ENCODE measurements around the gene KATNB1. TPM values are rescaled to one million over a fixed set of nuclear protein-coding genes. Genes with fewer than 3 reads are reported as not detected.
A peak's percentile ranks its signal among the peaks of the same experiment; 100 is the strongest.

Gene KATNB1
- total RNA-seq, 1 experiment from 2014 or later, result 30.6 TPM

DNA sequence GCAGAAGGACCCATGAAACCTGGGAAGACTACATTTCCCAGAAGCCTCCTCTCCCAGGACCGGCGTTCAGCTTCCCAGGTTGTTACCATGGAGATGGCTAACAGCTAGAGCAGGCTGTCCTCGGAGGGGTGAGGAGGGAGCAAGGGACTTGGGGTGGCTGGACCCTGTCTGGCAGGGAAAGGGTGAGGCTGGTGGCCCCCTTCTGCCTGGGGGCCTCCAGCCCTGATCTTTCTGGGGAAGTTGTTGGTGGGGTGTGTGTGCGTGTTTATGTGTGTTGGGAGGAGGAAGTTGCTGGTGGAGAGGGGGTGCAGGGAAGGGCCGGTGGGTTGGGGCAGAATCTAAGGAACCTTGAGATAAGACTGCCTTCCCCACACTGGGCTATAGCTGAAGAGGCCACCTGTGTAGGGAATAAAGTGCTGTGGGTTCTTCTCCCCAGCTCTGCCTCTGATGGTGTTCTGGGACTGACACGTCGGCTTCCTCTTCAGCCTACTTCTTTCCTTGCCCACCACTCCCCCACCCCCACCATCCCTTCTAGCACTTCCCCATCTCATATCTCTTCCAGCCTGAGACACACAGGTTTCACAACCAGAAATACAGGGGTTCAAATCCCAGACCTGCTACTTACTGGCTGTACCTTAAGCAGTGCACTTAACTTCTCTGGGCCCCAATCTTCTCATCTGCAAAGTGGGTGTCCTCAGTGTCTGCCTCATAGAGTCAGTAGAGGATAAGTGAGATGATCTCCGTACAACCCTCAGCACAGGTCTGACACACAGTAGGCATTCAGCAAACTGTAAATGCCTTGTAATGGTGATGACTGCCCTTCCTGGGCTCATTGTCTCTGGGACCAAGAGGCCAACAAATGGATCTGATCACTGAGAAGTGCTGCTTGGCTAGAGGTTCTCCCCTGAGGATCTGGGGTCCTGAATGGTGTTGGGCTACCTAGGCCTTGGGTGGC is 40.6 kb upstream of the KATNB1 start, which contains the start of gene DRC7:
Gene DRC7, plus strand, starts transcription at position 82 of the 955 bp plus-strand sequence. CDS start 3,144 bp downstream, outside the sequence.
- no TSS peak for BruUV-seq (replicated peaks)
- Mint-ChIP-seq H3K9me3 (ENCODE audit: unreplicated experiment) (no peaks in the 10 kb centered on the region), H3K27me3 (ENCODE audit: insufficient read depth, unreplicated experiment) (peaks cover 20% of the 10 kb centered on the region), H3K36me3 (ENCODE audit: insufficient read depth, unreplicated experiment) (no peaks in the 10 kb centered on the region), H3K27ac (ENCODE audit: low read depth, unreplicated experiment) (no peak within 1 kb of the TSS), H3K4me1 (ENCODE audit: insufficient read depth, unreplicated experiment) (no peaks in the 10 kb centered on the region), H3K4me3 (ENCODE audit: unreplicated experiment) (peak within 1 kb of the TSS; percentile 10)
- TF ChIP-seq, protein P1, sequence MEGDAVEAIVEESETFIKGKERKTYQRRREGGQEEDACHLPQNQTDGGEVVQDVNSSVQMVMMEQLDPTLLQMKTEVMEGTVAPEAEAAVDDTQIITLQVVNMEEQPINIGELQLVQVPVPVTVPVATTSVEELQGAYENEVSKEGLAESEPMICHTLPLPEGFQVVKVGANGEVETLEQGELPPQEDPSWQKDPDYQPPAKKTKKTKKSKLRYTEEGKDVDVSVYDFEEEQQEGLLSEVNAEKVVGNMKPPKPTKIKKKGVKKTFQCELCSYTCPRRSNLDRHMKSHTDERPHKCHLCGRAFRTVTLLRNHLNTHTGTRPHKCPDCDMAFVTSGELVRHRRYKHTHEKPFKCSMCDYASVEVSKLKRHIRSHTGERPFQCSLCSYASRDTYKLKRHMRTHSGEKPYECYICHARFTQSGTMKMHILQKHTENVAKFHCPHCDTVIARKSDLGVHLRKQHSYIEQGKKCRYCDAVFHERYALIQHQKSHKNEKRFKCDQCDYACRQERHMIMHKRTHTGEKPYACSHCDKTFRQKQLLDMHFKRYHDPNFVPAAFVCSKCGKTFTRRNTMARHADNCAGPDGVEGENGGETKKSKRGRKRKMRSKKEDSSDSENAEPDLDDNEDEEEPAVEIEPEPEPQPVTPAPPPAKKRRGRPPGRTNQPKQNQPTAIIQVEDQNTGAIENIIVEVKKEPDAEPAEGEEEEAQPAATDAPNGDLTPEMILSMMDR (IDR thresholded peaks at IDR 0.05; ENCODE audit: unreplicated experiment), result no peak
- ChIA-PET POLR2A (interaction anchor here (0.7 kb wide), 1 partner anchor 77 kb away, joined by 3 read pairs; no protein-coding TSS in a partner anchor), CTCF (interaction anchor here (0.5 to 0.9 kb wide), 3 partner anchors 24 to 125 kb away, joined by 3 read pairs; no protein-coding TSS in a partner anchor)
- DNase-seq (ENCODE audit: unreplicated experiment), result peak; percentile 46
- intact Hi-C loops (cut with micrococcal nuclease), result no loop called here

GRCh38 chr16:57695680-57696069 is 39.9 kb upstream of the KATNB1 start:
- Mint-ChIP-seq H3K4me1 (ENCODE audit: insufficient read depth, unreplicated experiment) (no peaks in the 10 kb centered on the region), H3K9me3 (ENCODE audit: unreplicated experiment) (no peaks in the 10 kb centered on the region), H3K27ac (ENCODE audit: low read depth, unreplicated experiment) (no peak overlapping the region), H3K4me3 (ENCODE audit: unreplicated experiment) (no peak overlapping the region), H3K36me3 (ENCODE audit: insufficient read depth, unreplicated experiment) (no peaks in the 10 kb centered on the region), H3K27me3 (ENCODE audit: insufficient read depth, unreplicated experiment) (peaks cover 20% of the 10 kb centered on the region)
- TF ChIP-seq, protein P1 (IDR thresholded peaks at IDR 0.05; ENCODE audit: unreplicated experiment), result no peak
- no TSS peak for BruUV-seq (replicated peaks)
- intact Hi-C loops (cut with micrococcal nuclease), result no loop called here
- DNase-seq (ENCODE audit: unreplicated experiment), result no peak
- POLR2A ChIA-PET, result no interaction called here
- CTCF ChIA-PET, result interaction anchor here (0.6 to 0.9 kb wide), 2 partner anchors 24 to 114 kb away, joined by 3 read pairs; no protein-coding TSS in a partner anchor

GRCh38 chr16:57696240-57696639 is 39.3 kb upstream of the KATNB1 start:
- no peaks in the 10 kb centered on the region for H3K9me3 Mint-ChIP-seq (ENCODE audit: unreplicated experiment)
- BruUV-seq (replicated peaks), result no TSS peak
- ChIA-PET CTCF (interaction anchor here (0.9 kb wide), 1 partner anchor 114 kb away, joined by 3 read pairs; no protein-coding TSS in a partner anchor), POLR2A (no interaction called here)
- H3K36me3 Mint-ChIP-seq (ENCODE audit: insufficient read depth, unreplicated experiment), result no peaks in the 10 kb centered on the region
- DNase-seq (ENCODE audit: unreplicated experiment), result no peak
- H3K4me3 Mint-ChIP-seq (ENCODE audit: unreplicated experiment), result no peak overlapping the region
- H3K27ac Mint-ChIP-seq (ENCODE audit: low read depth, unreplicated experiment), result no peak overlapping the region
- no peaks in the 10 kb centered on the region for H3K4me1 Mint-ChIP-seq (ENCODE audit: insufficient read depth, unreplicated experiment)
- intact Hi-C loops (cut with micrococcal nuclease), result no loop called here
- H3K27me3 Mint-ChIP-seq (ENCODE audit: insufficient read depth, unreplicated experiment), result peaks cover 20% of the 10 kb centered on the region
- TF ChIP-seq, protein P1 (IDR thresholded peaks at IDR 0.05; ENCODE audit: unreplicated experiment), result no peak

- CTCF ChIA-PET, result no interaction called here
- peaks cover 6% of the 10 kb centered on the region for H3K27me3 Mint-ChIP-seq (ENCODE audit: insufficient read depth, unreplicated experiment)
- intact Hi-C loops (cut with micrococcal nuclease), result no loop called here
- H3K4me3 Mint-ChIP-seq (ENCODE audit: unreplicated experiment), result no peak overlapping the region
- H3K4me1 Mint-ChIP-seq (ENCODE audit: insufficient read depth, unreplicated experiment), result no peaks in the 10 kb centered on the region
- BruUV-seq (replicated peaks), result no TSS peak
- H3K9me3 Mint-ChIP-seq (ENCODE audit: unreplicated experiment), result no peaks in the 10 kb centered on the region
- TF ChIP-seq, protein P1 (IDR thresholded peaks at IDR 0.05; ENCODE audit: unreplicated experiment), result no peak
- DNase-seq (ENCODE audit: unreplicated experiment), result no peak
- no peak overlapping the region for H3K27ac Mint-ChIP-seq (ENCODE audit: low read depth, unreplicated experiment)
- POLR2A ChIA-PET, result no interaction called here
- no peaks in the 10 kb centered on the region for H3K36me3 Mint-ChIP-seq (ENCODE audit: insufficient read depth, unreplicated experiment)
Measured at GRCh38 chr16:57697896-57698537, 37.6 kb upstream of the KATNB1 start.

Measured in MCF 10A (cell line).